HepG2 (cell line): ENCODE results near the gene ITM2B.

Experiments used
- CTCF ChIP-seq: sonication (generic); formaldehyde crosslinking; IDR thresholded peaks from 2 replicates; pipeline ENCODE4 v1.5.0; 2020; ENCODE audit warnings: mild to moderate bottlenecking, missing genetic modification reagents, moderate library complexity
- EP300 ChIP-seq, 3 experiments: sonication (generic) in 1 of 3; formaldehyde crosslinking in 1 of 3; IDR thresholded peaks; 2 replicates each; pipeline versions ENCODE4 v1.5.1 to v1.6.1; 2011 to 2020; ENCODE audit warnings: low read depth in 2 of 3, low read length in 2 of 3, borderline replicate concordance in 1 of 3, improper control_type of control experiment in 1 of 3, mild to moderate bottlenecking in 1 of 3, missing genetic modification reagents in 1 of 3, moderate library complexity in 1 of 3
- NBN ChIP-seq: fragments of 450-650 bp; conservative IDR thresholded peaks from 2 replicates; pipeline ENCODE4 v1.6.1; 2017
- NFE2L2 ChIP-seq: fragments of 150-350 bp; IDR thresholded peaks from 2 replicates; pipeline ENCODE4 v1.6.1; 2014; ENCODE audit warnings: low read length
- NFIB ChIP-seq: sonication (generic); formaldehyde crosslinking; IDR thresholded peaks from 2 replicates; pipeline ENCODE4 v1.9.0; 2021; ENCODE audit warnings: missing genetic modification reagents, mild to moderate bottlenecking, borderline replicate concordance
- POLR2A ChIP-seq, 2 experiments: IDR thresholded peaks; 2 replicates each; pipeline ENCODE4 v1.6.1; 2011; ENCODE audit warnings: low read depth in 2 of 2, low read length in 2 of 2, mild to moderate bottlenecking in 1 of 2, moderate library complexity in 1 of 2; ENCODE audit not compliant: insufficient read depth in 1 of 2
- STAG1 ChIP-seq: sonication (generic); formaldehyde crosslinking; IDR thresholded peaks from 2 replicates; pipeline ENCODE4 v1.4.0; 2020; ENCODE audit warnings: missing genetic modification reagents
- U2AF2 ChIP-seq: fragments of 200-400 bp; formaldehyde crosslinking; IDR thresholded peaks from 2 replicates; pipeline ENCODE4 v1.6.1; 2017; ENCODE audit warnings: low read depth, mild to moderate bottlenecking, low read length
- YEATS4 ChIP-seq: sonication (generic); formaldehyde crosslinking; IDR thresholded peaks from 2 replicates; pipeline ENCODE4 v1.4.0; 2020; ENCODE audit warnings: missing genetic modification reagents, borderline replicate concordance
- ZFX ChIP-seq: sonication (generic); formaldehyde crosslinking; IDR thresholded peaks from 2 replicates; pipeline ENCODE4 v1.4.0; 2020; ENCODE audit warnings: mild to moderate bottlenecking, low read depth, missing genetic modification reagents, moderate library complexity
- ZNF343 ChIP-seq: sonication (generic); formaldehyde crosslinking; IDR thresholded peaks from 2 replicates; pipeline ENCODE4 v1.4.0; 2020; ENCODE audit warnings: mild to moderate bottlenecking, missing genetic modification reagents
- ZNF703 ChIP-seq: sonication (generic); formaldehyde crosslinking; IDR thresholded peaks from 2 replicates; pipeline ENCODE4 v1.5.1; 2020; ENCODE audit warnings: missing genetic modification reagents, mild to moderate bottlenecking, moderate library complexity, borderline replicate concordance
- TF ChIP-seq, protein P1 (sequence below): sonication (generic); formaldehyde crosslinking; IDR thresholded peaks from 2 replicates; pipeline ENCODE4 v1.4.0; 2020; ENCODE audit warnings: mild to moderate bottlenecking, missing genetic modification reagents

- TF ChIP-seq ZFX (CRISPR knock-in tag) (no peak), POLR2A (IDR thresholded peaks at IDR 0.05; ENCODE audit: insufficient read depth in 1 of 2, low read depth in 2 of 2, low read length in 2 of 2) (no peak), NFE2L2 (no peak), ZNF343 (CRISPR knock-in tag) (no peak), YEATS4 (CRISPR knock-in tag) (no peak), NBN (no peak), EP300 (IDR thresholded peaks at IDR 0.05; ENCODE audit: low read depth in 2 of 2, low read length in 2 of 2) (no peak), EP300 (CRISPR knock-in tag; IDR thresholded peaks at IDR 0.05; ENCODE audit: borderline replicate concordance) (no peak), ZNF703 (CRISPR knock-in tag) (no peak), U2AF2 (no peak), CTCF (CRISPR knock-in tag) (no peak), NFIB (CRISPR knock-in tag) (no peak), STAG1 (CRISPR knock-in tag) (no peak)
- TF ChIP-seq, protein P1, sequence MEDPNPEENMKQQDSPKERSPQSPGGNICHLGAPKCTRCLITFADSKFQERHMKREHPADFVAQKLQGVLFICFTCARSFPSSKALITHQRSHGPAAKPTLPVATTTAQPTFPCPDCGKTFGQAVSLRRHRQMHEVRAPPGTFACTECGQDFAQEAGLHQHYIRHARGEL (CRISPR knock-in tag), result no peak
Observed at GRCh38 chr13:48275507-48275906, 42.5 kb downstream of the ITM2B start.
